Heart left ventricle (tissue), 16 donors: ENCODE measurements around the gene FBXL17. TPM values are rescaled to one million over a fixed set of nuclear protein-coding genes. Genes with fewer than 3 reads are reported as not detected.
"Not testable (repeated sequence)": the region's sequence is repeated elsewhere in the genome, so short reads cannot be mapped to it uniquely, and the experiment has no call there.

Experiments
- ATAC-seq, 4 donors: fragments of 200-7000 bp; cut with Tn5 transposase; one replicate each; pipeline ENCODE4 v1.9.1; 2020 to 2022; ENCODE audit warnings: moderate library complexity in 4 of 4, mild to moderate bottlenecking in 3 of 4, moderate number of reproducible peaks in 1 of 4
- DNase-seq, 5 donors: peaks; one replicate each; pipeline ENCODE4 v3.0.0-alpha.2; 2020
- H3K27ac ChIP-seq, 12 donors: fragments of 200-600 bp; sonication (generic) in 4 of 12; one replicate each; pipeline versions ENCODE4 v1.5.0 to v1.8.0; 2016 to 2022; ENCODE audit warnings: mild to moderate bottlenecking in 2 of 12
- H3K27me3 ChIP-seq, 9 donors: fragments of 200-600 bp; sonication (generic) in 2 of 9; one replicate each; pipeline versions ENCODE4 v1.5.1 to v1.8.0; 2016 to 2022; ENCODE audit warnings: mild to moderate bottlenecking in 3 of 9
- H3K36me3 ChIP-seq, 9 donors: fragments of 200-600 bp; sonication (generic) in 2 of 9; one replicate each; pipeline versions ENCODE4 v1.5.0 to v1.8.0; 2018 to 2022; ENCODE audit warnings: mild to moderate bottlenecking in 2 of 9
- H3K4me1 ChIP-seq, 12 donors: fragments of 200-600 bp; sonication (generic) in 4 of 12; one replicate each; pipeline versions ENCODE4 v1.5.0 to v1.8.0; 2016 to 2022; ENCODE audit warnings: mild to moderate bottlenecking in 3 of 12
- H3K4me3 ChIP-seq, 12 donors: fragments of 200-600 bp; sonication (generic) in 4 of 12; one replicate each; pipeline versions ENCODE4 v1.5.0 to v1.8.0; 2017 to 2022; ENCODE audit warnings: mild to moderate bottlenecking in 9 of 12, moderate library complexity in 4 of 12
- H3K9me3 ChIP-seq, 12 donors: fragments of 200-600 bp; sonication (generic) in 4 of 12; one replicate each; pipeline versions ENCODE4 v1.5.0 to v1.8.0; 2016 to 2022; ENCODE audit warnings: mild to moderate bottlenecking in 1 of 12
- CTCF ChIP-seq, 12 donors: fragments of 200-600 bp; sonication (generic) in 4 of 12; IDR thresholded peaks; one replicate each; pipeline versions ENCODE4 v1.5.0 to v1.8.0; 2018 to 2022; ENCODE audit warnings: antibody characterized with exemption in 12 of 12, mild to moderate bottlenecking in 5 of 12
- POLR2A ChIP-seq, 2 donors: fragments of 450-650 bp; IDR thresholded peaks; one replicate each; pipeline ENCODE4 v1.6.1; 2017; ENCODE audit warnings: antibody characterized with exemption in 2 of 2, mild to moderate bottlenecking in 2 of 2, moderate library complexity in 2 of 2
- WGBS, 4 donors: extraction: QIAGEN DNeasy Blood & Tissue Kit in 2 of 4; methylation state at CpG; one replicate each; pipeline versions ENCODE4 v1.1.5 to v1.1.7; 2013 to 2018; 5-methylcytosine and 5-hydroxymethylcytosine counted together
- intact Hi-C, 10 donors: fragments of 100-400 bp; cut with DNase I; formaldehyde crosslinking; loops; one replicate each; pipeline versions ENCODE4 v1.11.1 to v1.14.2; 2022
- polyA plus RNA-seq, 2 donors: library from polyadenylated mRNA; stranded (reverse); fragments of 200-250 nt; gene quantifications; one replicate each; pipeline ENCODE4 v1.2.3, GENCODE V29; 2013
- total RNA-seq, 9 donors: library from RNA; depleted of rRNA in 2 of 9; stranded (reverse); fragments of >200 nt in 2 of 9; fragmentation: NEBNext Ultra II Directional in 3 of 9; extraction: Animal tissue kit (Norgen Biotek cat#: 25700) in 3 of 9; gene quantifications; one replicate each; pipeline versions ENCODE4 v1.1.0 to v1.2.4, GENCODE V29; 2016 to 2023
- donor health status: ischemic (EF 13 %, LVEDD 7.1; RV severe dilation, severe dysfunction).
- donor health status: healthy with polysubstance abuse.
- donor health status: DM: no; HTN: yes; CAD: no.
- donor health status: DM: no; HTN: no; CAD: no.
- donor health status: ischemic (EF 25% LVEDD 6.9; RV normal size, moderate dysfunction).
- donor health status: ischemic (EF 25% LVEDD 5.7; RV mildly dilated, moderate dysfunction).
- donor health status: healthy.
- donor health status: DM: yes; HTN: yes; CAD: no.
- donor health status: ischemic (EF 35%, LVEDD 5.7; RV mildly dilated, moderate dysfunction).
- donor health status: nonischemic (EF 11% LVEDD 7.7; RV severe dilation, severe dysfunction).
- donor health status: DM: yes; HTN: yes; CAD: no.
- donor health status: PGD.
- donor health status: ischemic (EF 29% LVEDD 5.4; RV normal size, mild dysfunction).
- donor health status: nonischemic (EF 23%, LVEDD 6.1; RV moderate dilation, normal function).

FBXL17 gene
- total and polyA plus RNA-seq, 11 donors, result 10.2 to 39.4 (median 33.1) TPM

- Histone ChIP-seq H3K4me3 (no peak overlapping the region), H3K27ac (no peak overlapping the region), H3K4me1 (peaks cover 0 to 14% (median 3%) of the 10 kb centered on the region in 12 donors), H3K36me3 (no peaks in the 10 kb centered on the region), H3K9me3 (peaks cover 0 to 48% (median 0%) of the 10 kb centered on the region in 12 donors), H3K27me3 (no peaks in the 10 kb centered on the region)
- DNase-seq (no peak), ATAC-seq (no peak)
- intact Hi-C loops, result no loop called here
- TF ChIP-seq POLR2A (IDR thresholded peaks at IDR 0.05), result no peak
Observed at GRCh38 chr5:108280960-108281569, 100.8 kb downstream of the FBXL17 start.

- no peak for TF ChIP-seq CTCF (IDR thresholded peaks at IDR 0.05)
- no peak for TF ChIP-seq POLR2A (IDR thresholded peaks at IDR 0.05)
- ATAC-seq, result no peak
- Histone ChIP-seq H3K4me3 (no peak overlapping the region), H3K9me3 (peaks cover 0 to 41% (median 0%) of the 10 kb centered on the region in 12 donors), H3K27me3 (no peaks in the 10 kb centered on the region), H3K36me3 (no peaks in the 10 kb centered on the region), H3K27ac (no peak overlapping the region), H3K4me1 (peaks cover 0 to 14% (median 3%) of the 10 kb centered on the region in 12 donors)
- DNase-seq, result no peak
- intact Hi-C loops, result no loop called here
Observed at GRCh38 chr5:108280248-108280647, 101.7 kb downstream of the FBXL17 start.

- ATAC-seq, result peak in 1 of 4 donors; percentile 44
- WGBS, 4 donors, result 85 to 97% (median 93%) methylated on average over 3 of the region's 3 CpGs
- H3K4me3 ChIP-seq, result no peak overlapping the region
- H3K36me3 ChIP-seq, result no peaks in the 10 kb centered on the region
- H3K9me3 ChIP-seq, result peaks cover 0 to 24% (median 0%) of the 10 kb centered on the region in 12 donors
- intact Hi-C loops, result no loop called here
- no peak for TF ChIP-seq POLR2A (IDR thresholded peaks at IDR 0.05)
- no peak for TF ChIP-seq CTCF (IDR thresholded peaks at IDR 0.05)
- H3K27ac ChIP-seq, result no peak overlapping the region
- peak in 2 of 5 donors; percentile 15 to 43 for DNase-seq
- peaks cover 0 to 14% (median 3%) of the 10 kb centered on the region in 12 donors for H3K4me1 ChIP-seq
- no peaks in the 10 kb centered on the region for H3K27me3 ChIP-seq
Observed at GRCh38 chr5:108278285-108279240, 103.3 kb downstream of the FBXL17 start.

GRCh38 chr5:108276187-108277050 lies 105.5 kb downstream of the FBXL17 start:
- DNase-seq, result no peak
- intact Hi-C loops, result no loop called here
- Histone ChIP-seq H3K9me3 (peaks cover 0 to 5% (median 0%) of the 10 kb centered on the region in 12 donors), H3K27me3 (no peaks in the 10 kb centered on the region), H3K36me3 (no peaks in the 10 kb centered on the region), H3K4me1 (peaks cover 0 to 14% (median 3%) of the 10 kb centered on the region in 12 donors), H3K4me3 (no peak overlapping the region), H3K27ac (no peak overlapping the region)
- no peak for ATAC-seq
- WGBS, 4 donors, result 76 to 83% (median 79%) methylated on average over 1 of the region's 1 CpG
- TF ChIP-seq POLR2A (IDR thresholded peaks at IDR 0.05), result no peak
- TF ChIP-seq CTCF (IDR thresholded peaks at IDR 0.05), result no peak

- H3K36me3 ChIP-seq, DNase-seq, H3K9me3 ChIP-seq, H3K27ac ChIP-seq, H3K4me3 ChIP-seq, ATAC-seq, intact Hi-C loops, H3K27me3 ChIP-seq: not testable (repeated sequence)
- peaks cover 0 to 12% (median 0%) of the 10 kb centered on the region in 12 donors for H3K4me1 ChIP-seq
- 80 to 93% (median 86%) methylated on average over 10 of the region's 10 CpGs for WGBS, 4 donors
Observed at GRCh38 chr5:108274080-108274479, 107.8 kb downstream of the FBXL17 start.
